Suprapubic skin (tissue), 3 donors: Measurements from ENCODE around the gene BRICD5.

ENCODE experiments used
- EP300 ChIP-seq: sonication (generic); formaldehyde crosslinking; IDR thresholded peaks from one replicate; pipeline ENCODE4 v1.6.1; 2017; ENCODE audit warnings: antibody characterized with exemption
- POLR2A ChIP-seq, 2 donors: fragments of 450-650 bp; IDR thresholded peaks; one replicate each; pipeline ENCODE4 v1.6.1; 2017; ENCODE audit warnings: antibody characterized with exemption in 2 of 2, mild to moderate bottlenecking in 2 of 2, moderate library complexity in 2 of 2
- TF ChIP-seq, protein P1 (sequence below), 2 donors: fragments of 200-600 bp in 1 of 2; fragments of 450-650 bp in 1 of 2; sonication (generic) in 1 of 2; IDR thresholded peaks; one replicate each; pipeline ENCODE4 v1.5.1; 2016 to 2019; ENCODE audit warnings: antibody characterized with exemption in 2 of 2, mild to moderate bottlenecking in 1 of 2, moderate library complexity in 1 of 2

DNA sequence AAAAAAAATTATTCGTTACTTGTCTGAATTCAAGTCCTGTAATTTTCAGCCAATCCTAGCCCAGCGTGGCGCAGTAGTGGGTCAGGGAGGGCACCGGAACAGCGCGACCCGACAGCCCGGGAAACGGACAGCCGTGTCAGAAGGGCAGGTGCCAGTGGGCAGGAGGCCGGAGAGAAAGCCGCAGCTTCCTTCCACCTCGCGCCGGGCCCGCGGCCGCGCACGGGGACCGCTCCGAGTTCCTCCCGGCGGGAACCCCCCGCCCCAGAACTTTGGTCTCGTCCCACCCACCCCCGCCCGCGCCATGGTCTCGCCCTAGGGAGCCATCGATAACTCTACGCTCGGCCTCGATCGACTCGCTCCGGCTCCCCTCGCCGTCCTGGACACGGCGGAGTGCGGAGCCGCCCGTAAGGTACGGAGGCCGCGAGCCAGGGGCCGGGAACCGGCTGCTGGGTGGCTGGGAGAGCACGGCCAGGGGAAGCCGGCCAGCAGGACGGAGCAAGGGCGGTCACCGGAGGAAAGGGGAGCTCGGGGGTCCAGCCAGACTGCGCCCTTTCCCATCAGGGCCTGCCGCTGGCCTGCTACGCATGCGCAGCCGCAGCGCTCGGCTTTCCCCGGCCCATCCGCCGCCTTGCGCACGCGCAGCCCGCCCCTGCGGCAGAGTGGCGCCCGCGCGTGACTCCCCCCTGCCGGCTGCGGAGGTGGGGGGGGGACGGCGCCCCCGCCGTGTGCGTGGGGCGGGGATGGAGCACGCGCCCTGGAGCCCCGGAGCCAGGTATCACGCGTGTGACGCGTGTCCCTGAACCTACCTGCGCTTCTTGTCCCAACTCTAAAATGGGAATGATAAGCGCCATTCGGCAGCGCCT, 5.3 kb downstream of the BRICD5 start, which contains the start of gene MLST8:
- peak in 1 of 2 donors; percentile 57 for TF ChIP-seq POLR2A (IDR thresholded peaks at IDR 0.05)
- TF ChIP-seq, protein P1, sequence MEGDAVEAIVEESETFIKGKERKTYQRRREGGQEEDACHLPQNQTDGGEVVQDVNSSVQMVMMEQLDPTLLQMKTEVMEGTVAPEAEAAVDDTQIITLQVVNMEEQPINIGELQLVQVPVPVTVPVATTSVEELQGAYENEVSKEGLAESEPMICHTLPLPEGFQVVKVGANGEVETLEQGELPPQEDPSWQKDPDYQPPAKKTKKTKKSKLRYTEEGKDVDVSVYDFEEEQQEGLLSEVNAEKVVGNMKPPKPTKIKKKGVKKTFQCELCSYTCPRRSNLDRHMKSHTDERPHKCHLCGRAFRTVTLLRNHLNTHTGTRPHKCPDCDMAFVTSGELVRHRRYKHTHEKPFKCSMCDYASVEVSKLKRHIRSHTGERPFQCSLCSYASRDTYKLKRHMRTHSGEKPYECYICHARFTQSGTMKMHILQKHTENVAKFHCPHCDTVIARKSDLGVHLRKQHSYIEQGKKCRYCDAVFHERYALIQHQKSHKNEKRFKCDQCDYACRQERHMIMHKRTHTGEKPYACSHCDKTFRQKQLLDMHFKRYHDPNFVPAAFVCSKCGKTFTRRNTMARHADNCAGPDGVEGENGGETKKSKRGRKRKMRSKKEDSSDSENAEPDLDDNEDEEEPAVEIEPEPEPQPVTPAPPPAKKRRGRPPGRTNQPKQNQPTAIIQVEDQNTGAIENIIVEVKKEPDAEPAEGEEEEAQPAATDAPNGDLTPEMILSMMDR (IDR thresholded peaks at IDR 0.05): no peak
- TF ChIP-seq EP300: no peak
